IMR-90 (cell line): ENCODE data around the gene RUNX2. TPM values are rescaled to one million over a fixed set of nuclear protein-coding genes. Genes with fewer than 3 reads are reported as not detected.
A peak's percentile ranks its signal among the peaks of the same experiment; 100 is the strongest.

Experiments used
- ATAC-seq: fragments of 200-7000 bp; cut with Tn5 transposase; 2 replicates; pipeline ENCODE4 v1.9.1; 2020; ENCODE audit warnings: low read depth, mild to moderate bottlenecking, moderate library complexity
- BruUV-seq: library from RNA; stranded (reverse); fragments of 400-500 nt; replicated peaks from 2 replicates; lab custom pipeline; 2021; lab: Mats Ljungman, UMichigan
- CTCF ChIA-PET: fragments of 300-600 bp; formaldehyde crosslinking; extraction: SDS; loops from one replicate; lab custom pipeline; 2021; ENCODE audit warnings: antibody characterized with exemption; lab: Yijun Ruan, JAX
- POLR2A ChIA-PET: fragments of 300-600 bp; sonication (Branson Sonifier 250); formaldehyde crosslinking; loops from one replicate; lab custom pipeline; 2022; ENCODE audit warnings: antibody characterized with exemption; ENCODE audit not compliant: unreplicated experiment; lab: Charles Lee
- DNase-seq: peaks from one replicate; pipeline ENCODE4 v3.0.0; 2013
- H2AFZ ChIP-seq: replicated peaks from 2 replicates; pipeline ENCODE3; 2013; ENCODE audit warnings: low read length, mild to moderate bottlenecking; ENCODE audit not compliant: poor library complexity
- H2AK5ac ChIP-seq: 2 replicates; pipeline ENCODE4 v1.6.1; 2013; ENCODE audit warnings: low read depth, low read length, inconsistent platforms
- H2AK9ac ChIP-seq: replicated peaks from 2 replicates; pipeline ENCODE3; 2013; ENCODE audit warnings: mild to moderate bottlenecking, low read depth, low read length, moderate library complexity; ENCODE audit not compliant: poor library complexity
- H2BK120ac ChIP-seq: 2 replicates; pipeline ENCODE4 v1.6.1; 2013; ENCODE audit warnings: low read depth, low read length, inconsistent platforms
- H2BK15ac ChIP-seq: 3 replicates; pipeline ENCODE4 v1.6.1; 2013; ENCODE audit warnings: low read depth, low read length, inconsistent platforms
- H2BK20ac ChIP-seq: 2 replicates; pipeline ENCODE4 v1.6.1; 2013; ENCODE audit warnings: low read depth, mild to moderate bottlenecking, inconsistent platforms, low read length, moderate library complexity
- H2BK5ac ChIP-seq: 2 replicates; pipeline ENCODE4 v1.6.1; 2013; ENCODE audit warnings: mild to moderate bottlenecking, low read depth, low read length, inconsistent platforms; ENCODE audit not compliant: poor library complexity, severe bottlenecking
- H3K14ac ChIP-seq: replicated peaks from 2 replicates; pipeline ENCODE4 v1.6.1; 2013; ENCODE audit warnings: low read depth, low read length, inconsistent platforms
- H3K18ac ChIP-seq: 2 replicates; pipeline ENCODE4 v1.6.1; 2013; ENCODE audit warnings: low read depth, low read length, control low read depth
- H3K23ac ChIP-seq: 2 replicates; pipeline ENCODE4 v1.6.1; 2013; ENCODE audit warnings: low read depth, low read length, inconsistent platforms
- H3K27ac ChIP-seq: 2 replicates; pipeline ENCODE4 v1.5.1; 2013; ENCODE audit warnings: mild to moderate bottlenecking, control low read depth, low read length; ENCODE audit not compliant: insufficient read depth
- H3K27me3 ChIP-seq: 2 replicates; pipeline ENCODE4 v1.6.1; 2013; ENCODE audit warnings: low read length; ENCODE audit not compliant: control insufficient read depth, insufficient read depth
- H3K36me3 ChIP-seq: 2 replicates; pipeline ENCODE4 v1.6.1; 2013; ENCODE audit warnings: low read length, mixed read lengths; ENCODE audit not compliant: control insufficient read depth, insufficient read depth
- H3K4ac ChIP-seq: 2 replicates; pipeline ENCODE4 v1.6.1; 2013; ENCODE audit warnings: low read depth, low read length, inconsistent platforms
- H3K4me1 ChIP-seq: 2 replicates; pipeline ENCODE4 v1.6.1; 2013; ENCODE audit warnings: low read length, mixed read lengths; ENCODE audit not compliant: control insufficient read depth, insufficient read depth
- H3K4me2 ChIP-seq: 2 replicates; pipeline ENCODE4 v1.6.1; 2013; ENCODE audit warnings: low read depth, mild to moderate bottlenecking, control low read depth, low read length, moderate library complexity
- H3K4me3 ChIP-seq: 2 replicates; pipeline ENCODE4 v1.5.1; 2013; ENCODE audit warnings: low read depth, mild to moderate bottlenecking, control low read depth, low read length, moderate library complexity; ENCODE audit not compliant: insufficient read depth
- H3K56ac ChIP-seq: 2 replicates; pipeline ENCODE4 v1.6.1; 2013; ENCODE audit warnings: low read length, inconsistent platforms; ENCODE audit not compliant: insufficient read depth; ENCODE audit errors: extremely low read depth
- H3K79me1 ChIP-seq, 2 experiments: 2 replicates each; pipeline ENCODE4 v1.6.1; 2013; ENCODE audit warnings: low read length in 2 of 2, inconsistent platforms in 1 of 2, low read depth in 1 of 2
- H3K9ac ChIP-seq: 2 replicates; pipeline ENCODE4 v1.6.1; 2013; ENCODE audit warnings: low read depth, low read length, control low read depth
- H3K9me1 ChIP-seq: 2 replicates; pipeline ENCODE4 v1.6.1; 2013; ENCODE audit warnings: low read length, inconsistent platforms; ENCODE audit not compliant: insufficient read depth
- H3K9me3 ChIP-seq: 2 replicates; pipeline ENCODE4 v1.6.1; 2013; ENCODE audit warnings: low read length; ENCODE audit not compliant: control insufficient read depth, insufficient read depth
- H4K20me1 ChIP-seq: 2 replicates; pipeline ENCODE4 v1.6.1; 2013; ENCODE audit warnings: low read length, inconsistent platforms; ENCODE audit not compliant: insufficient read depth
- H4K5ac ChIP-seq: 2 replicates; pipeline ENCODE4 v1.6.1; 2013; ENCODE audit warnings: mild to moderate bottlenecking, low read depth, low read length, control low read depth
- H4K8ac ChIP-seq, 2 experiments: 2 replicates each; pipeline ENCODE4 v1.6.1; 2013; ENCODE audit warnings: low read depth in 2 of 2, low read length in 2 of 2, control low read depth in 1 of 2, inconsistent platforms in 1 of 2
- H4K91ac ChIP-seq: 2 replicates; pipeline ENCODE4 v1.6.1; 2013; ENCODE audit warnings: low read depth, low read length, inconsistent platforms; ENCODE audit not compliant: insufficient read depth
- BHLHE40 ChIP-seq: fragments of 150-350 bp; IDR thresholded peaks from 2 replicates; pipeline ENCODE4 v1.6.1; 2016; ENCODE audit warnings: mild to moderate bottlenecking, low read depth, low read length
- CEBPB ChIP-seq: IDR thresholded peaks from 2 replicates; pipeline ENCODE4 v1.6.1; 2012; ENCODE audit warnings: low read depth, low read length, improper control_type of control experiment
- CHD1 ChIP-seq: IDR thresholded peaks from 2 replicates; pipeline ENCODE4 v1.6.1; 2012; ENCODE audit warnings: low read depth, low read length, improper control_type of control experiment
- CTCF ChIP-seq: conservative IDR thresholded peaks from 2 replicates; pipeline ENCODE4 v1.5.1; 2012; ENCODE audit warnings: mild to moderate bottlenecking, low read depth, low read length, improper control_type of control experiment
- FOS ChIP-seq: fragments of 150-350 bp; IDR thresholded peaks from 2 replicates; pipeline ENCODE4 v1.6.1; 2016; ENCODE audit warnings: low read depth, low read length
- MAFK ChIP-seq: IDR thresholded peaks from 2 replicates; pipeline ENCODE4 v1.6.1; 2012; ENCODE audit warnings: low read depth, low read length, improper control_type of control experiment
- MAZ ChIP-seq: IDR thresholded peaks from 2 replicates; pipeline ENCODE4 v1.6.1; 2012; ENCODE audit warnings: low read depth, mild to moderate bottlenecking, low read length, improper control_type of control experiment, moderate library complexity, borderline replicate concordance
- MXI1 ChIP-seq: IDR thresholded peaks from 2 replicates; pipeline ENCODE4 v1.6.1; 2012; ENCODE audit warnings: low read depth, mild to moderate bottlenecking, low read length, moderate library complexity, borderline replicate concordance
- NFE2L2 ChIP-seq: fragments of 150-350 bp; IDR thresholded peaks from 2 replicates; pipeline ENCODE4 v1.6.1; 2016; ENCODE audit warnings: low read depth, mild to moderate bottlenecking, low read length
- POLR2A ChIP-seq: IDR thresholded peaks from 2 replicates; pipeline ENCODE4 v1.6.1; 2012; ENCODE audit warnings: mild to moderate bottlenecking, low read depth, low read length
- RAD21 ChIP-seq: IDR thresholded peaks from 2 replicates; pipeline ENCODE4 v1.6.1; 2012; ENCODE audit warnings: low read length, improper control_type of control experiment
- RCOR1 ChIP-seq: IDR thresholded peaks from 2 replicates; pipeline ENCODE4 v1.6.1; 2012; ENCODE audit warnings: mild to moderate bottlenecking, low read length, improper control_type of control experiment; ENCODE audit not compliant: insufficient replicate concordance
- RFX5 ChIP-seq: IDR thresholded peaks from 2 replicates; pipeline ENCODE4 v1.8.0; 2012; ENCODE audit warnings: low read depth, mild to moderate bottlenecking, low read length, moderate library complexity
- SMC3 ChIP-seq: fragments of 150-350 bp; IDR thresholded peaks from 2 replicates; pipeline ENCODE4 v1.6.1; 2016; ENCODE audit warnings: low read depth, mild to moderate bottlenecking, antibody characterized with exemption, low read length, moderate library complexity
- USF2 ChIP-seq: fragments of 150-350 bp; IDR thresholded peaks from 2 replicates; pipeline ENCODE4 v1.6.1; 2017; ENCODE audit warnings: mild to moderate bottlenecking, antibody characterized with exemption, low read length, low read depth
- WGBS, 2 experiments: methylation state at CpG; one replicate each; pipeline versions ENCODE4 v1.1.5 to v1.1.7; 2013; ENCODE audit warnings: missing lambda C conversion rate in 2 of 2; ENCODE audit not compliant: insufficient read length in 1 of 2; ENCODE audit errors: extremely low coverage in 2 of 2; 5-methylcytosine and 5-hydroxymethylcytosine counted together
- dilution Hi-C: fragments of 300-500 bp; cut with HindIII; formaldehyde crosslinking; loops from one replicate; pipeline ENCODE4 v1.14.3; 2018; ENCODE audit warnings: low sequenced_read_pairs; ENCODE audit not compliant: unreplicated experiment
- in situ Hi-C: fragments of 300-500 bp; cut with MboI; formaldehyde crosslinking; loops from 3 replicates; pipeline ENCODE4 v1.14.3; 2019; ENCODE audit warnings: low sequenced_read_pairs, inconsistent platforms, mixed read lengths
- intact Hi-C: fragments of 100-400 bp; cut with micrococcal nuclease; formaldehyde crosslinking; loops from 2 replicates; pipeline ENCODE4 v1.10.0; 2022
- polyA plus RNA-seq, 3 experiments: library from polyadenylated mRNA; depleted of rRNA; stranded (reverse); fragments of >200 nt; gene quantifications; 2 replicates each; pipeline ENCODE4 v1.2.3, GENCODE V29; 2012; ENCODE audit warnings: low replicate concordance in 1 of 3
- total RNA-seq: library from RNA; depleted of rRNA; stranded (reverse); fragments of >200 nt; gene quantifications from 2 replicates; pipeline ENCODE4 v1.2.3, GENCODE V29; 2012
- TF ChIP-seq, protein P1 (sequence below): fragments of 150-350 bp; IDR thresholded peaks from 2 replicates; pipeline ENCODE4 v1.6.1; 2016; ENCODE audit warnings: low read depth, mild to moderate bottlenecking, low read length, moderate library complexity, borderline replicate concordance

Gene RUNX2
- total and polyA plus RNA-seq, 2 of the 4 experiments (the other 2 are of a cell fraction) = 2.3 to 4.7 TPM

- TF ChIP-seq MAZ (no peak), POLR2A (no peak), FOS (no peak), MAFK (no peak), NFE2L2 (no peak), SMC3 (no peak), USF2 (no peak), BHLHE40 (no peak), CHD1 (no peak), RCOR1 (no peak), CEBPB (no peak), RFX5 (no peak), CTCF (no peak), MXI1 (no peak), RAD21 (no peak)
- TF ChIP-seq, protein P1, sequence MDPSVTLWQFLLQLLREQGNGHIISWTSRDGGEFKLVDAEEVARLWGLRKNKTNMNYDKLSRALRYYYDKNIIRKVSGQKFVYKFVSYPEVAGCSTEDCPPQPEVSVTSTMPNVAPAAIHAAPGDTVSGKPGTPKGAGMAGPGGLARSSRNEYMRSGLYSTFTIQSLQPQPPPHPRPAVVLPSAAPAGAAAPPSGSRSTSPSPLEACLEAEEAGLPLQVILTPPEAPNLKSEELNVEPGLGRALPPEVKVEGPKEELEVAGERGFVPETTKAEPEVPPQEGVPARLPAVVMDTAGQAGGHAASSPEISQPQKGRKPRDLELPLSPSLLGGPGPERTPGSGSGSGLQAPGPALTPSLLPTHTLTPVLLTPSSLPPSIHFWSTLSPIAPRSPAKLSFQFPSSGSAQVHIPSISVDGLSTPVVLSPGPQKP = no peak
- Histone ChIP-seq H3K9me1 (peaks cover 8% of the 10 kb centered on the region), H3K9me3 (no peaks in the 10 kb centered on the region), H2AK9ac (peak overlapping the region; percentile 50), H3K79me1 (no peaks in the 10 kb centered on the region; a peak in 1 of 4 replicates), H3K4me1 (peaks cover 6% of the 10 kb centered on the region), H2BK20ac (peak overlapping the region; percentile 45; the same call in 1 of the 2 replicates), H3K56ac (no peak overlapping the region), H4K8ac (no peak overlapping the region), H3K4ac (no peak overlapping the region), H3K4me2 (no peak overlapping the region), H3K36me3 (no peaks in the 10 kb centered on the region), H4K20me1 (no peaks in the 10 kb centered on the region), H3K23ac (no peak overlapping the region), H2AK5ac (no peak overlapping the region), H2BK15ac (peak overlapping the region; percentile 40; the same call in 1 of the 3 replicates), H2AFZ (no peak overlapping the region), H3K18ac (no peak overlapping the region), H2BK5ac (no peak overlapping the region), H3K27ac (no peak overlapping the region), H4K5ac (no peak overlapping the region), H4K91ac (no peak overlapping the region), H3K4me3 (no peak overlapping the region), H2BK120ac (no peak overlapping the region), H3K9ac (no peak overlapping the region), H3K14ac (no peak overlapping the region), H3K27me3 (no peaks in the 10 kb centered on the region)
- BruUV-seq = no TSS peak
- intact Hi-C loops (no loop called here), in situ Hi-C loops (no loop called here), dilution Hi-C loops (no loop called here)
- 92% methylated on average over 5 of the region's 9 CpGs; no CpG with 5 or more reads in 1 of the 2 experiments for WGBS, 2 experiments
- ChIA-PET CTCF (interaction anchor here (0.6 kb wide), 1 partner anchor 619 kb away, joined by 3 read pairs; no protein-coding TSS in a partner anchor), POLR2A (no interaction called here)
- no peak for DNase-seq
- no peak for ATAC-seq
Measured at GRCh38 chr6:45668705-45669104, 340.6 kb downstream of the RUNX2 start.
